Measurements from ENCODE around the gene NPAS2.

The NPAS2 gene

DNA sequence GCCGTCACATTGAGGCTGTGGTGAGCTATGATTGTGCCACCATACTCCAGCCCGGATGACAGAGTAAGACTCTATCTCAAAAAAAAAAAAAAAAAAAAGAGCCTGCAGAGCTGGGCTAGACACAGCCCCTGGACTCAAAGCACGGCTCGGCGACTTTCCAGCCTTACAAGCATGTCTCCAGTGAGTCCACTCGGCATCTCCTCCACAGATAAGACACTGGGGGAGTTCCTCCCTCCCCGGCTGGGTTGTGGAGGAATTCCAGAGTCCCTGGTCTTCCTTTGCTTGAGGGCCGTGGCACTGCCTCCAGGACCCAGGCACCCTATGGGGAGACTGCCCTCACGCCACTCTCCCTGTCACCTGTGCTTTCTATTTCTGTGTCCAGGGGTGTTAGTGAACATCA is 151.3 kb downstream of the NPAS2 start:
- Histone ChIP-seq H2BK5ac (ENCODE audit: low read length) (no peak overlapping the region), H3K27ac (ENCODE audit: low read depth, low read length) (no peak overlapping the region), H2AK5ac (ENCODE audit: low read length) (no peak overlapping the region), H3K4me1 (ENCODE audit: control insufficient read depth, low read depth, low read length) (no peaks in the 10 kb centered on the region), H3K9ac (ENCODE audit: low read length) (no peak overlapping the region), H3K79me1 (ENCODE audit: low read length) (no peaks in the 10 kb centered on the region), H2BK120ac (ENCODE audit: low read depth, low read length) (no peak overlapping the region), H4K5ac (ENCODE audit: low read length) (no peak overlapping the region), H3K23ac (ENCODE audit: low read length) (no peak overlapping the region), H3K27me3 (ENCODE audit: insufficient read depth, low read length, poor library complexity) (no peaks in the 10 kb centered on the region), H3K36me3 (ENCODE audit: control insufficient read depth, insufficient read depth, low read length) (no peaks in the 10 kb centered on the region), H4K8ac (ENCODE audit: low read depth, low read length) (no peak overlapping the region), H2BK15ac (replicated peaks; ENCODE audit: low read depth) (no peak overlapping the region), H3K4me2 (ENCODE audit: low read length) (no peak overlapping the region), H3K4ac (ENCODE audit: low read depth, low read length) (no peak overlapping the region), H3K18ac (ENCODE audit: low read length) (no peak overlapping the region), H3K79me2 (ENCODE audit: control insufficient read depth, insufficient read depth, low read length) (no peaks in the 10 kb centered on the region), H3K4me3 (ENCODE audit: low read length) (no peak overlapping the region), H3K56ac (ENCODE audit: low read length) (no peak overlapping the region)
- DNase-seq = no peak
- no CpG with 5 or more reads among the region's 9 CpGs for WGBS (ENCODE audit: extremely low coverage, insufficient coverage, low lambda C conversion rate)

DNA sequence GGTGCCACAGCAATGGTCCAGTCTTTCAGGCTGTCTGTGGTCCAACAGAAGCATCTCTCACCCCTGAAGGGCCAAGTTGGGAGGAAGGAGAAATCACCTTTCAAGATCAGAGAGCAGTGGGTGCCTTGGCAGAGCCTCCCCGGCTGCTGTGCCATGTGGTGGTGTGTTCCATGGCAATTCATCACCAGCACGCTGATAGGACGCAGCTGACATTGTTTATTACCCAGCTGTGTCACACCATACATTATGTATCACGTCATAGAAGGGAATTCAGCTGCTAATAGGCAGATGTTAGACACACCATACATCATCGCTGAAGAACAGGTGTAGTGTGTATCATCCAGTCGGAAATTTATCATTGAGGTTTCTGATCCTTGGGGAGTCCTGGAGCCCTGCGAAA is 152.5 kb downstream of the NPAS2 start:
- Histone ChIP-seq H3K4me1 (ENCODE audit: control insufficient read depth, low read depth, low read length) (no peaks in the 10 kb centered on the region), H2BK5ac (ENCODE audit: low read length) (no peak overlapping the region), H3K18ac (ENCODE audit: low read length) (no peak overlapping the region), H3K79me1 (ENCODE audit: low read length) (no peaks in the 10 kb centered on the region), H3K4ac (ENCODE audit: low read depth, low read length) (no peak overlapping the region), H3K9ac (ENCODE audit: low read length) (no peak overlapping the region), H3K4me2 (ENCODE audit: low read length) (no peak overlapping the region), H4K5ac (ENCODE audit: low read length) (no peak overlapping the region), H2BK15ac (replicated peaks; ENCODE audit: low read depth) (no peak overlapping the region), H4K8ac (ENCODE audit: low read depth, low read length) (no peak overlapping the region), H3K27ac (ENCODE audit: low read depth, low read length) (no peak overlapping the region), H3K79me2 (ENCODE audit: control insufficient read depth, insufficient read depth, low read length) (no peaks in the 10 kb centered on the region), H3K23ac (ENCODE audit: low read length) (no peak overlapping the region), H3K4me3 (ENCODE audit: low read length) (no peak overlapping the region), H2BK120ac (ENCODE audit: low read depth, low read length) (no peak overlapping the region), H3K36me3 (ENCODE audit: control insufficient read depth, insufficient read depth, low read length) (no peaks in the 10 kb centered on the region), H3K56ac (ENCODE audit: low read length) (no peak overlapping the region), H2AK5ac (ENCODE audit: low read length) (no peak overlapping the region), H3K27me3 (ENCODE audit: insufficient read depth, low read length, poor library complexity) (no peaks in the 10 kb centered on the region)
- no peak for DNase-seq
- no CpG with 5 or more reads among the region's 7 CpGs for WGBS (ENCODE audit: extremely low coverage, insufficient coverage, low lambda C conversion rate)

DNA sequence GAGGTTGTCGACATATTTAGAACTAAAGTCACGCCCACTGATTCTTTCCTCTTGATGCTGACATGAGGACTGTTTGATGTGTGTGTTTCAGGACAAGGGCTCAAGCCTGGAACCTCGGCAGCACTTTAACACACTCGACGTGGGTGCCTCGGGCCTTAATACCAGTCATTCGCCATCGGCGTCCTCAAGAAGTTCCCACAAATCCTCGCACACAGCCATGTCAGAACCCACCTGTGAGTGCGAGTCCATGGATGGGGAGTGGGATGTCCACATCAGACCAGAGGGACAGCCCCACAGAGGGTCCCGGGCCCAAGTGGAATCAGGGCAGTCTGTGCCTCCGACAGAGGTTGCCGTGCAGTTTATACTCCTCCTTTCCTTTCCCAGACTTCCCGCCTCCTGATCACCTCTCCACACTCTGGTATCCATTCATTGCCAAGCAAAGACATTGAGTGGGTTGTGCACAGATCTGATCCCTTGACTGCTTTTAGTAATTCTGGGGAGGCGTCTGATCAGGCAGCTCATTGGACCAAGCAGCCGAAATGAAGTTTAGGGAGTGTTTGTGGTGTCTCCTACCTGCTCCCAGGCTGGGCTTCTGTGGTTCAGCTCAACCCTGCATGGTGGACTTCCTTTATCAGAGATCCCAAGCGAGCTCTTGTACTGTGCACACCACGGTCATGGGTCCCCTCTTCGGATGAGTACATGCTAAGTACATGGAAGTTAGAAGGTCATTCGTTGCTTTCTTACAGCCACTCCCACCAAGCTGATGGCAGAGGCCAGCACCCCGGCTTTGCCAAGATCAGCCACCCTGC is 155.0 kb downstream of the NPAS2 start:
- H3K79me2 ChIP-seq (ENCODE audit: control insufficient read depth, insufficient read depth, low read length) = no peaks in the 10 kb centered on the region
- WGBS (ENCODE audit: extremely low coverage, insufficient coverage, low lambda C conversion rate) = no CpG with 5 or more reads among the region's 22 CpGs

GRCh38 chr2:100975521-100975785 is 155.5 kb downstream of the NPAS2 start:
- no peak overlapping the region for H3K18ac ChIP-seq (ENCODE audit: low read length)
- WGBS (ENCODE audit: extremely low coverage, insufficient coverage, low lambda C conversion rate) = no CpG with 5 or more reads among the region's 7 CpGs
- H3K4me1 ChIP-seq (ENCODE audit: control insufficient read depth, low read depth, low read length) = no peaks in the 10 kb centered on the region
- no peaks in the 10 kb centered on the region for H3K27me3 ChIP-seq (ENCODE audit: insufficient read depth, low read length, poor library complexity)
- no peaks in the 10 kb centered on the region for H3K79me1 ChIP-seq (ENCODE audit: low read length)
- no peak overlapping the region for H2AK5ac ChIP-seq (ENCODE audit: low read length)
- H3K56ac ChIP-seq (ENCODE audit: low read length) = no peak overlapping the region
- H4K5ac ChIP-seq (ENCODE audit: low read length) = no peak overlapping the region
- H3K4me2 ChIP-seq (ENCODE audit: low read length) = no peak overlapping the region
- no peak overlapping the region for H3K27ac ChIP-seq (ENCODE audit: low read depth, low read length)
- no peak overlapping the region for H2BK120ac ChIP-seq (ENCODE audit: low read depth, low read length)
- no peak overlapping the region for H2BK5ac ChIP-seq (ENCODE audit: low read length)
- H4K8ac ChIP-seq (ENCODE audit: low read depth, low read length) = no peak overlapping the region
- no peak overlapping the region for H3K23ac ChIP-seq (ENCODE audit: low read length)
- no peak overlapping the region for H2BK15ac ChIP-seq (replicated peaks; ENCODE audit: low read depth)
- DNase-seq = no peak
- H3K79me2 ChIP-seq (ENCODE audit: control insufficient read depth, insufficient read depth, low read length) = no peaks in the 10 kb centered on the region
- H3K9ac ChIP-seq (ENCODE audit: low read length) = no peak overlapping the region
- H3K4ac ChIP-seq (ENCODE audit: low read depth, low read length) = no peak overlapping the region
- no peaks in the 10 kb centered on the region for H3K36me3 ChIP-seq (ENCODE audit: control insufficient read depth, insufficient read depth, low read length)
- H3K4me3 ChIP-seq (ENCODE audit: low read length) = no peak overlapping the region

More for the DNA sequence above, 155.0 kb downstream of the NPAS2 start:
- Histone ChIP-seq H3K4me1 (ENCODE audit: control insufficient read depth, low read depth, low read length) (no peaks in the 10 kb centered on the region), H3K56ac (ENCODE audit: low read length) (no peak overlapping the region), H3K9ac (ENCODE audit: low read length) (no peak overlapping the region), H3K23ac (ENCODE audit: low read length) (no peak overlapping the region), H2BK120ac (ENCODE audit: low read depth, low read length) (no peak overlapping the region), H4K5ac (ENCODE audit: low read length) (no peak overlapping the region), H3K27me3 (ENCODE audit: insufficient read depth, low read length, poor library complexity) (no peaks in the 10 kb centered on the region), H3K4me2 (ENCODE audit: low read length) (no peak overlapping the region), H3K4ac (ENCODE audit: low read depth, low read length) (no peak overlapping the region), H3K27ac (ENCODE audit: low read depth, low read length) (no peak overlapping the region), H3K18ac (ENCODE audit: low read length) (no peak overlapping the region), H2AK5ac (ENCODE audit: low read length) (no peak overlapping the region), H3K79me1 (ENCODE audit: low read length) (no peaks in the 10 kb centered on the region), H2BK15ac (replicated peaks; ENCODE audit: low read depth) (no peak overlapping the region), H2BK5ac (ENCODE audit: low read length) (no peak overlapping the region), H4K8ac (ENCODE audit: low read depth, low read length) (no peak overlapping the region), H3K4me3 (ENCODE audit: low read length) (no peak overlapping the region), H3K36me3 (ENCODE audit: control insufficient read depth, insufficient read depth, low read length) (no peaks in the 10 kb centered on the region)
- no peak for DNase-seq

DNA sequence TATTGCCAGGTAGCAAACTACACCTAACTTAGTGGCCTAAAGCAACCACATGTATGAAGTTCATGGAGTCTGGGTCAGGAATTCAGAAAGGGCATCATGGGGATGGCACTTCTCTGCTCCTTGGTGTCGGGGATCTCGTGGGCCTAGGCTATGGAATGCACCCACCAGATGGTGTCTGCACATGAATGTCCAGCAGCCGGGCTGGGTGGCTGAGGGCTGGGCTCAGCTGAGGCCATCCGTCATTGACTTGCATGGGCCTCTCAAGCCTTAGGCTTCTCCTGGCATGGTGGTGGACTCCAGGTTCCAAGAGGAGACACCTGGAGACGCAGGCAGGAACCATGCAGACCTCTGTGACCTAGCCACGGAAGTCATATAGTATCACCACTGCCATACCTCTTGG is 156.1 kb downstream of the NPAS2 start:
- Histone ChIP-seq H3K4ac (ENCODE audit: low read depth, low read length) (no peak overlapping the region), H3K56ac (ENCODE audit: low read length) (no peak overlapping the region), H2BK5ac (ENCODE audit: low read length) (no peak overlapping the region), H3K18ac (ENCODE audit: low read length) (no peak overlapping the region), H3K79me1 (ENCODE audit: low read length) (no peaks in the 10 kb centered on the region), H2BK15ac (replicated peaks; ENCODE audit: low read depth) (no peak overlapping the region), H3K9ac (ENCODE audit: low read length) (no peak overlapping the region), H3K27ac (ENCODE audit: low read depth, low read length) (no peak overlapping the region), H2BK120ac (ENCODE audit: low read depth, low read length) (no peak overlapping the region), H4K5ac (ENCODE audit: low read length) (no peak overlapping the region), H3K79me2 (ENCODE audit: control insufficient read depth, insufficient read depth, low read length) (no peaks in the 10 kb centered on the region), H3K4me2 (ENCODE audit: low read length) (no peak overlapping the region), H3K27me3 (ENCODE audit: insufficient read depth, low read length, poor library complexity) (no peaks in the 10 kb centered on the region), H3K4me1 (ENCODE audit: control insufficient read depth, low read depth, low read length) (no peaks in the 10 kb centered on the region), H3K23ac (ENCODE audit: low read length) (no peak overlapping the region), H4K8ac (ENCODE audit: low read depth, low read length) (no peak overlapping the region), H2AK5ac (ENCODE audit: low read length) (no peak overlapping the region), H3K36me3 (ENCODE audit: control insufficient read depth, insufficient read depth, low read length) (no peaks in the 10 kb centered on the region), H3K4me3 (ENCODE audit: low read length) (no peak overlapping the region)
- no CpG with 5 or more reads among the region's 6 CpGs for WGBS (ENCODE audit: extremely low coverage, insufficient coverage, low lambda C conversion rate)
- DNase-seq = no peak

All from mesendoderm (in vitro differentiated cells).